ENCODE results near the gene UTP4.

Gene UTP4

GRCh38 chr16:69110406-69110805 lies 22.0 kb upstream of the UTP4 start:
- Histone ChIP-seq H4K20me1 (peaks cover 100% of the 10 kb centered on the region), H3K27me3 (peaks cover 38% of the 10 kb centered on the region), H3K27ac (no peak overlapping the region), H3K4me3 (no peak overlapping the region), H3K4me2 (no peak overlapping the region), H3K36me3 (peaks cover 61% of the 10 kb centered on the region), H3K9ac (no peak overlapping the region), H3K9me3 (no peaks in the 10 kb centered on the region), H3K4me1 (peaks cover 26% of the 10 kb centered on the region; the same call in 1 of the 2 replicates)
- TF ChIP-seq Cebpa-rat (IDR thresholded peaks at IDR 0.05) = no peak

- H3K4me2 ChIP-seq = no peak overlapping the region
- no peak overlapping the region for H3K9ac ChIP-seq
- peaks cover 25% of the 10 kb centered on the region; the same call in 1 of the 2 replicates for H3K4me1 ChIP-seq
- peaks cover 100% of the 10 kb centered on the region for H4K20me1 ChIP-seq
- H3K27ac ChIP-seq = no peak overlapping the region
- H3K27me3 ChIP-seq = peaks cover 28% of the 10 kb centered on the region
- no peak overlapping the region for H3K4me3 ChIP-seq
- no peaks in the 10 kb centered on the region for H3K9me3 ChIP-seq
- TF ChIP-seq Cebpa-rat (IDR thresholded peaks at IDR 0.05) = no peak
- peaks cover 70% of the 10 kb centered on the region for H3K36me3 ChIP-seq
Measured at GRCh38 chr16:69111216-69111875, 21.1 kb upstream of the UTP4 start.

DNA sequence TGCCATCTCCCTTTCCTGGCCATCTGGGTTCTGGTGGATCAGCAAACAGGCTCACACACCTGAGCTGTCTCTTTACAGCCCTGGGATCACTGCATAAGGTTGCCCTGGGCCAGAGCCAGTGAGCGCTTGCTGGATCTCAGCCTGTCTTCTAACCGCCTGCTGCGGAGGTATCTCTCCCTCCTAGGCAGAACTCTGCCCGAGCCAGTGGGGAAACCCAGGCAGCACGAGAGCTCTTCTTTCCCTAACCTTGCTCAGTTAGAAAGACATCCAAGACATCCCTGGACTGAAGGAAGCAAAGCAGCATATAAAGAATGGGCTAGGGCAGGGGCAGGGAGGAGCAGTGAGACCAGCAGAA lies 20.6 kb upstream of the UTP4 start:
- Histone ChIP-seq H3K36me3 (peaks cover 75% of the 10 kb centered on the region), H3K9ac (no peak overlapping the region), H3K27me3 (peaks cover 23% of the 10 kb centered on the region), H3K27ac (no peak overlapping the region), H4K20me1 (peaks cover 100% of the 10 kb centered on the region), H3K4me1 (peaks cover 20% of the 10 kb centered on the region; the same call in 1 of the 2 replicates), H3K4me2 (no peak overlapping the region), H3K9me3 (no peaks in the 10 kb centered on the region), H3K4me3 (no peak overlapping the region)
- TF ChIP-seq Cebpa-rat (IDR thresholded peaks at IDR 0.05) = no peak

DNA sequence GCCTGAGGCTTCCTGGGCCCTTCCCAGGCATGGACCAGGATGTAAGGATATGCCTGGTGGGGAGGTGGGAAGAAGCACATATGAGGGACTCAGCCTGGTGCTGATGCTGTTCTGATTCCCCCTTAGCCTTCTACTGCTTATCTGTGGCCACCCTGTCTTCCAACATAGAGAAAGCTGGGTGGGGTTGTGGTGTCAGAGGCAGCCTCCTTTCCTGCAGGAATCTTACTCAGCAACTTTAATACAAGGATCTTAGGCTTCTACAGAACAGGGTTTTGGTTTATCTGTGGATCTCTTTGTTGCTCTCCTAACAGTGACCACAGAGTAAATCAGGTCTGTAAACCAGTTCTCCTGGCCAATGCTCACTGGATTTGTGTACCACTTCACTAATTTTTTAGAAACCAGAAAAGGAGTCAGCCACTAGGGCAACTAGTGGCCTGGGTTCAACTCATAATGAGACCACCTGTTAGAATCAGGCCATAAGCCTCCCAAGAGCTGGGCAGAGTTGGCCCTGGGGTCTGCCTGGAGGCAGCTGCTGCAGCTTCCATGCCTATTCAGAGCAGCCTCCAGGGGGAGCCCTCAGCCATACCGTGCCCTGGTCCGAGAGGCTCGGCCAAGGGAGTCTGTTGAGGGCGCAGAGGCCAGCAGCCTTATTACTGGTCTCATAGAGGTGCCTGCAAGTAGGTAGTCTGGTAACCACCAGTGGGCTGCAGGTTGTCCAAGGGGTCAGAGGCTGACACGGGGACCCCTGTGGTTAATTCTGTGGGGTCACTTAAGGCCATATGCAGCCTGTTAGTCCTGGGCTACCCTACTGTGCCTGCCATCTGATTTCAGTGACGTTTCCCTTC lies 19.9 kb upstream of the UTP4 start:
- Histone ChIP-seq H3K9me3 (no peaks in the 10 kb centered on the region), H3K27me3 (peaks cover 17% of the 10 kb centered on the region), H4K20me1 (peaks cover 100% of the 10 kb centered on the region), H3K27ac (no peak overlapping the region), H3K9ac (no peak overlapping the region), H3K4me3 (no peak overlapping the region), H3K4me1 (peaks cover 14% of the 10 kb centered on the region; the same call in 1 of the 2 replicates), H3K4me2 (no peak overlapping the region), H3K36me3 (peaks cover 82% of the 10 kb centered on the region)
- TF ChIP-seq Cebpa-rat (IDR thresholded peaks at IDR 0.05) = no peak

- no peak overlapping the region for H3K4me2 ChIP-seq
- peaks cover 89% of the 10 kb centered on the region for H3K36me3 ChIP-seq
- H4K20me1 ChIP-seq = peaks cover 100% of the 10 kb centered on the region
- H3K4me1 ChIP-seq = peaks cover 8% of the 10 kb centered on the region; the same call in 1 of the 2 replicates
- H3K27ac ChIP-seq = no peak overlapping the region
- H3K9ac ChIP-seq = no peak overlapping the region
- TF ChIP-seq Cebpa-rat (IDR thresholded peaks at IDR 0.05) = no peak
- no peaks in the 10 kb centered on the region for H3K9me3 ChIP-seq
- H3K27me3 ChIP-seq = peaks cover 10% of the 10 kb centered on the region
- H3K4me3 ChIP-seq = no peak overlapping the region
Measured at GRCh38 chr16:69113216-69113615, 19.2 kb upstream of the UTP4 start.

GRCh38 chr16:69114346-69114975 lies 18.0 kb upstream of the UTP4 start:
- Histone ChIP-seq H3K4me2 (no peak overlapping the region), H3K4me1 (peaks cover 14% of the 10 kb centered on the region; the same call in 1 of the 2 replicates), H3K27me3 (no peaks in the 10 kb centered on the region), H3K4me3 (no peak overlapping the region), H3K9me3 (no peaks in the 10 kb centered on the region), H3K9ac (no peak overlapping the region), H3K36me3 (peaks cover 96% of the 10 kb centered on the region), H3K27ac (no peak overlapping the region), H4K20me1 (peaks cover 100% of the 10 kb centered on the region)
- no peak for TF ChIP-seq Cebpa-rat (IDR thresholded peaks at IDR 0.05)

DNA sequence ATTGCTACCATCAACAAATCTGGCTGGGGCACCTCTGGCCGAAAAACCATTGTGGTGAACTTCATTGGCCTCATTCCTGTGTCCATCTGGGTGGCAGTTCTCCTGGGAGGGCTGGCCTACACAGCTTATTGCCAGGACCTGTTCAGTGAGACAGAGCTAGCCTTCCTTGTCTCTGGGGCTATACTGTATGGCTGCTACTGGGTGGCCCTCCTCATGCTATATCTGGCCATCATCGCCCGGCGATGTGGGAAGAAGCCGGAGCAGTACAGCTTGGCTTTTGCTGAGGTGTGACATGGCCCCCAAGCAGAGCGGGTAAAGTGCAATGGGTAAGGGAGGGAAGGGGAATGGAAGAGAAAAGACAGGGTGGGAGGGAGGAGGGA lies 17.5 kb upstream of the UTP4 start:
- no peak for TF ChIP-seq Cebpa-rat (IDR thresholded peaks at IDR 0.05)
- Histone ChIP-seq H4K20me1 (peaks cover 100% of the 10 kb centered on the region), H3K9ac (no peak overlapping the region), H3K36me3 (peaks cover 96% of the 10 kb centered on the region), H3K9me3 (no peaks in the 10 kb centered on the region), H3K4me2 (no peak overlapping the region), H3K27me3 (no peaks in the 10 kb centered on the region), H3K4me3 (no peak overlapping the region), H3K27ac (no peak overlapping the region), H3K4me1 (peaks cover 15% of the 10 kb centered on the region; the same call in 1 of the 2 replicates)

GRCh38 chr16:69115361-69115760 lies 17.1 kb upstream of the UTP4 start:
- no peak overlapping the region for H3K4me2 ChIP-seq
- H3K9ac ChIP-seq = no peak overlapping the region
- H4K20me1 ChIP-seq = peaks cover 100% of the 10 kb centered on the region
- peaks cover 15% of the 10 kb centered on the region; the same call in 1 of the 2 replicates for H3K4me1 ChIP-seq
- H3K4me3 ChIP-seq = no peak overlapping the region
- no peaks in the 10 kb centered on the region for H3K27me3 ChIP-seq
- peaks cover 98% of the 10 kb centered on the region for H3K36me3 ChIP-seq
- no peaks in the 10 kb centered on the region for H3K9me3 ChIP-seq
- no peak for TF ChIP-seq Cebpa-rat (IDR thresholded peaks at IDR 0.05)
- H3K27ac ChIP-seq = no peak overlapping the region

DNA sequence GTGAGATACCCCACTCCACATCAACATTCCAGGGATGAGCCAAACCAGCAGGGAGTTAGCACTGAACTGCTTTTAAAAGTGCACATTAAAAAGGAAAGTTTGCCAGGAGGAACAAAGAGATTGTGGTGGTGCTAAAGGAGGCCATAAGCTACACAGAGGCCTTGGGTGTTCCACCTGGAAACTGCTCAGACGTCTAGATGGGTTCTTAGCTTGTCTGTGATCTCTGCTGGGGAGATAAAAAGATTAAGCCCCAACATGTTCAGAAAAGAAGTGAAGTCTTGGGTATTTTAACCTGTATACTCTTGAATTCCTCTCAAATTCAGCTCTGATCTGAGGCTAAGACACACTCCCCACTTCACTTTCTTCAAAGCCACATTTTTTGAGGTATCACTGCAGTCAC lies 16.6 kb upstream of the UTP4 start:
- no peak for TF ChIP-seq Cebpa-rat (IDR thresholded peaks at IDR 0.05)
- Histone ChIP-seq H3K27ac (no peak overlapping the region), H3K4me3 (no peak overlapping the region), H3K4me2 (no peak overlapping the region), H3K9ac (no peak overlapping the region), H3K4me1 (peaks cover 15% of the 10 kb centered on the region; the same call in 1 of the 2 replicates), H3K27me3 (no peaks in the 10 kb centered on the region), H4K20me1 (peaks cover 100% of the 10 kb centered on the region), H3K36me3 (peaks cover 98% of the 10 kb centered on the region), H3K9me3 (no peaks in the 10 kb centered on the region)

Measured in BLaER1 (cell line).